H1 (cell line): ENCODE data around the gene SORBS1. TPM values are rescaled to one million over a fixed set of nuclear protein-coding genes. Genes with fewer than 3 reads are reported as not detected.
A peak's percentile ranks its signal among the peaks of the same experiment; 100 is the strongest.

Experiments used
- CTCF ChIA-PET: fragments of 300-600 bp; sonication (Branson Sonifier 250); formaldehyde crosslinking; loops from one replicate; lab custom pipeline; 2021; ENCODE audit not compliant: partially characterized antibody; lab: Charles Lee
- POLR2A ChIA-PET: fragments of 300-600 bp; sonication (Branson Sonifier 250); formaldehyde crosslinking; loops from one replicate; lab custom pipeline; 2021; ENCODE audit warnings: inconsistent platforms; ENCODE audit not compliant: partially characterized antibody; lab: Charles Lee
- DNase-seq, 2 experiments: peaks; one replicate each; pipeline versions ENCODE4 v3.0.0 to v3.0.0-alpha.2; 2010 to 2022; ENCODE audit warnings: low spot score in 2 of 2, low read depth in 1 of 2, mixed read lengths in 1 of 2
- FAIRE-seq: peaks from 2 replicates; lab custom pipeline; 2011; peaks lifted over from hg19 to GRCh38; lab: Jason Lieb, UNC
- H2AFZ ChIP-seq: 2 replicates; pipeline ENCODE4 v1.8.1; 2012; ENCODE audit warnings: low read length, inconsistent platforms
- H2AK5ac ChIP-seq: 2 replicates; pipeline ENCODE4 v1.6.1; 2013; ENCODE audit warnings: low read depth, low read length
- H2BK120ac ChIP-seq: replicated peaks from 2 replicates; pipeline ENCODE3; 2013; ENCODE audit warnings: low read depth, low read length, inconsistent platforms
- H2BK12ac ChIP-seq: 2 replicates; pipeline ENCODE4 v1.6.1; 2013; ENCODE audit warnings: low read depth, low read length
- H2BK15ac ChIP-seq: 2 replicates; pipeline ENCODE4 v1.6.1; 2013; ENCODE audit warnings: low read length
- H2BK20ac ChIP-seq: 2 replicates; pipeline ENCODE4 v1.6.1; 2013; ENCODE audit warnings: low read length
- H2BK5ac ChIP-seq: 2 replicates; pipeline ENCODE4 v1.6.1; 2013; ENCODE audit warnings: low read depth, low read length
- H3K14ac ChIP-seq: 2 replicates; pipeline ENCODE4 v1.6.1; 2013; ENCODE audit warnings: inconsistent platforms; ENCODE audit not compliant: insufficient read length
- H3K18ac ChIP-seq: 2 replicates; pipeline ENCODE4 v1.6.1; 2013; ENCODE audit warnings: low read length; ENCODE audit errors: extremely low read depth
- H3K23ac ChIP-seq: 2 replicates; pipeline ENCODE4 v1.6.1; 2013; ENCODE audit warnings: inconsistent platforms; ENCODE audit not compliant: insufficient read length
- H3K23me2 ChIP-seq: 2 replicates; pipeline ENCODE4 v1.6.1; 2013; ENCODE audit warnings: low read depth, low read length
- H3K27ac ChIP-seq: 2 replicates; pipeline ENCODE4 v1.6.1; 2011; ENCODE audit warnings: low read depth, low read length, inconsistent platforms
- H3K27me3 ChIP-seq, 4 experiments: replicated peaks in 1 of 4; 1 replicate in 1 of 4; 2 replicates in 3 of 4; pipeline versions ENCODE4 v1.6.1 to v1.8.1; 2011 to 2013; ENCODE audit warnings: low read length in 3 of 4, mild to moderate bottlenecking in 3 of 4, inconsistent platforms in 2 of 4, mixed read lengths in 2 of 4, moderate library complexity in 1 of 4; ENCODE audit not compliant: control insufficient read depth in 3 of 4, insufficient read depth in 3 of 4; ENCODE audit errors: extremely low read depth in 1 of 4
- H3K36me3 ChIP-seq, 4 experiments: 2 replicates each; pipeline versions ENCODE4 v1.6.1 to v1.8.1; 2011 to 2013; ENCODE audit warnings: mild to moderate bottlenecking in 4 of 4, low read length in 3 of 4, moderate library complexity in 2 of 4, control low read depth in 1 of 4, inconsistent platforms in 1 of 4; ENCODE audit not compliant: insufficient read depth in 4 of 4, control insufficient read depth in 2 of 4
- H3K4ac ChIP-seq: replicated peaks from 2 replicates; pipeline ENCODE3; 2013; ENCODE audit warnings: low read length, low read depth, mixed read lengths, inconsistent platforms; ENCODE audit not compliant: insufficient read length
- H3K4me1 ChIP-seq, 4 experiments: replicated peaks in 1 of 4; 1 replicate in 1 of 4; 2 replicates in 3 of 4; pipeline versions ENCODE4 v1.6.1 to v1.8.1; 2011 to 2013; ENCODE audit warnings: low read length in 3 of 4, inconsistent platforms in 2 of 4, mixed read lengths in 1 of 4; ENCODE audit not compliant: insufficient read depth in 4 of 4, control insufficient read depth in 3 of 4
- H3K4me2 ChIP-seq, 2 experiments: 2 replicates each; pipeline versions ENCODE4 v1.6.1 to v1.8.1; 2011 to 2013; ENCODE audit warnings: low read depth in 2 of 2, low read length in 2 of 2, control low read depth in 1 of 2, inconsistent platforms in 1 of 2, mild to moderate bottlenecking in 1 of 2; ENCODE audit not compliant: insufficient read depth in 1 of 2
- H3K4me3 ChIP-seq, 4 experiments: fragments of 200-600, 300-600 bp in 1 of 4; sonication (generic), shearing (Covaris generic), sonication (Bioruptor Twin) in 1 of 4; 2 replicates each; pipeline versions ENCODE4 v1.5.1 to v1.8.1; 2011 to 2016; ENCODE audit warnings: low read length in 4 of 4, low read depth in 3 of 4, control low read depth in 2 of 4, inconsistent platforms in 2 of 4, mild to moderate bottlenecking in 2 of 4, mixed read lengths in 1 of 4, moderate library complexity in 1 of 4; ENCODE audit not compliant: insufficient read depth in 2 of 4; ENCODE audit errors: extremely low read depth in 1 of 4
- H3K56ac ChIP-seq: replicated peaks from 2 replicates; pipeline ENCODE3; 2013; ENCODE audit warnings: low read depth, mild to moderate bottlenecking, mixed read lengths, low read length, inconsistent platforms; ENCODE audit not compliant: insufficient read length
- H3K79me1 ChIP-seq: 2 replicates; pipeline ENCODE4 v1.6.1; 2013; ENCODE audit warnings: low read depth, low read length, control low read depth
- H3K79me2 ChIP-seq, 2 experiments: 2 replicates each; pipeline versions ENCODE4 v1.6.1 to v1.8.1; 2012 to 2013; ENCODE audit warnings: low read length in 2 of 2, mild to moderate bottlenecking in 2 of 2, inconsistent platforms in 1 of 2; ENCODE audit not compliant: insufficient read depth in 2 of 2, control insufficient read depth in 1 of 2
- H3K9ac ChIP-seq, 4 experiments: replicated peaks in 1 of 4; 1 replicate in 1 of 4; 2 replicates in 3 of 4; pipeline versions ENCODE4 v1.6.1 to v1.8.1; 2011 to 2013; ENCODE audit warnings: low read depth in 3 of 4, low read length in 3 of 4, control low read depth in 2 of 4, mild to moderate bottlenecking in 2 of 4, moderate library complexity in 2 of 4, inconsistent platforms in 1 of 4; ENCODE audit errors: extremely low read depth in 1 of 4
- H3K9me3 ChIP-seq, 2 experiments: 2 replicates each; pipeline versions ENCODE4 v1.6.1 to v1.8.1; 2012 to 2013; ENCODE audit warnings: mild to moderate bottlenecking in 2 of 2, moderate library complexity in 2 of 2, control low read depth in 1 of 2, inconsistent platforms in 1 of 2, low read depth in 1 of 2, low read length in 1 of 2, mixed read lengths in 1 of 2; ENCODE audit not compliant: insufficient read depth in 2 of 2
- H4K20me1 ChIP-seq, 2 experiments: replicated peaks in 1 of 2; 2 replicates each; pipeline versions ENCODE3 to v1.8.1; 2011 to 2013; ENCODE audit warnings: inconsistent platforms in 2 of 2, low read length in 2 of 2, mild to moderate bottlenecking in 1 of 2; ENCODE audit not compliant: insufficient read depth in 2 of 2, control insufficient read depth in 1 of 2
- H4K5ac ChIP-seq: 2 replicates; pipeline ENCODE4 v1.6.1; 2013; ENCODE audit warnings: low read length, low read depth, mixed read lengths, inconsistent platforms; ENCODE audit not compliant: insufficient read length
- H4K8ac ChIP-seq: 2 replicates; pipeline ENCODE4 v1.8.0; 2013; ENCODE audit warnings: mild to moderate bottlenecking, moderate library complexity, low read length, inconsistent platforms; ENCODE audit not compliant: insufficient read depth; ENCODE audit errors: extremely low read depth
- H4K91ac ChIP-seq: replicated peaks from 2 replicates; pipeline ENCODE3; 2013; ENCODE audit warnings: low read length, mixed read lengths, inconsistent platforms; ENCODE audit not compliant: insufficient read length
- ASH2L ChIP-seq: fragments of 200-600, 300-600 bp; sonication (generic); IDR thresholded peaks from one replicate; pipeline ENCODE4 v1.7.1; 2017; ENCODE audit warnings: low read length
- CBX8 ChIP-seq: fragments of 300-800, 300-1000 bp; sonication (generic); IDR thresholded peaks from 2 replicates; pipeline ENCODE4 v1.7.1; 2016; ENCODE audit warnings: low read depth, low read length, borderline replicate concordance
- CTCF ChIP-seq, 3 experiments: IDR thresholded peaks; 1 replicate in 2 of 3; 2 replicates in 1 of 3; pipeline versions ENCODE4 v1.5.1 to v1.6.1; 2011; ENCODE audit warnings: low read length in 3 of 3, mild to moderate bottlenecking in 3 of 3, inconsistent platforms in 2 of 3, low read depth in 1 of 3, moderate library complexity in 1 of 3; ENCODE audit not compliant: insufficient read depth in 1 of 3; ENCODE audit errors: control extremely low read depth in 1 of 3
- KDM1A ChIP-seq: fragments of 200-600, 300-600 bp; sonication (generic); IDR thresholded peaks from 2 replicates; pipeline ENCODE4 v1.7.1; 2016; ENCODE audit warnings: mild to moderate bottlenecking, low read length, borderline replicate concordance
- KDM4A ChIP-seq: IDR thresholded peaks from one replicate; pipeline ENCODE4 v1.7.1; 2012; ENCODE audit warnings: low read depth, mild to moderate bottlenecking, moderate library complexity, low read length, inconsistent platforms; ENCODE audit not compliant: severe bottlenecking
- MAFK ChIP-seq: IDR thresholded peaks from 2 replicates; pipeline ENCODE4 v1.6.1; 2012; ENCODE audit warnings: low read depth, mild to moderate bottlenecking, improper control_type of control experiment, low read length
- RAD21 ChIP-seq, 2 experiments: IDR thresholded peaks in 1 of 2; conservative IDR thresholded peaks in 1 of 2; 2 replicates each; pipeline ENCODE4 v1.6.1; 2011; ENCODE audit warnings: low read depth in 2 of 2, low read length in 2 of 2, improper control_type of control experiment in 1 of 2, inconsistent platforms in 1 of 2, mild to moderate bottlenecking in 1 of 2, moderate library complexity in 1 of 2
- SIN3A ChIP-seq, 2 experiments: IDR thresholded peaks in 1 of 2; conservative IDR thresholded peaks in 1 of 2; 2 replicates each; pipeline ENCODE4 v1.6.1; 2011 to 2012; ENCODE audit warnings: low read length in 2 of 2, improper control_type of control experiment in 1 of 2, low read depth in 1 of 2, mild to moderate bottlenecking in 1 of 2
- WGBS, 2 experiments: shearing (Covaris generic) in 1 of 2; methylation state at CpG; one replicate each; pipeline versions ENCODE4 v1.1.6 to v1.1.7; 2013 to 2015; ENCODE audit warnings: low lambda C conversion rate in 2 of 2, mixed read lengths in 2 of 2, inconsistent platforms in 1 of 2, low coverage in 1 of 2, missing lambda C conversion rate in 1 of 2; ENCODE audit not compliant: insufficient replicate concordance in 2 of 2, insufficient coverage in 1 of 2, insufficient read length in 1 of 2; ENCODE audit errors: extremely low coverage in 1 of 2, missing lambda C conversion rate in 1 of 2; 5-methylcytosine and 5-hydroxymethylcytosine counted together
- polyA plus RNA-seq, 7 experiments: library from polyadenylated mRNA; depleted of rRNA in 3 of 7; stranded (reverse) in 5 of 7; unstranded in 2 of 7; fragments of >200 nt in 5 of 7; fragments of 200-250 nt in 2 of 7; gene quantifications; 1 replicate in 5 of 7; 2 replicates in 1 of 7; 4 replicates in 1 of 7; pipeline versions ENCODE4 v1.2.1 to v1.2.3, GENCODE V29; 2011 to 2013; ENCODE audit warnings: missing spikeins in 2 of 7, mixed read lengths in 2 of 7
- total RNA-seq: library from RNA; stranded (reverse); fragmentation: NEBNext Ultra II Directional; extraction: Animal tissue kit (Norgen Biotek cat#: 25700); gene quantifications from 2 replicates; pipeline ENCODE4 v1.2.1, GENCODE V29; 2021

SORBS1 gene
- total and polyA plus RNA-seq, 2 of the 8 experiments (the other 6 are each of a cell fraction or from before 2014, with no cell fraction given): 16.0 to 35.0 TPM

GRCh38 chr10:95456516-95456915 lies 104.7 kb downstream of the SORBS1 start:
- no peak for DNase-seq
- no peaks in the 10 kb centered on the region for H4K20me1 ChIP-seq
- H3K23ac ChIP-seq: no peak overlapping the region
- H2BK5ac ChIP-seq: no peak overlapping the region
- H2BK120ac ChIP-seq: no peak overlapping the region
- no peak overlapping the region for H3K27ac ChIP-seq
- no peak overlapping the region for H3K14ac ChIP-seq
- H3K56ac ChIP-seq: no peak overlapping the region
- no peak overlapping the region for H3K4me2 ChIP-seq
- H3K79me1 ChIP-seq: no peaks in the 10 kb centered on the region
- H3K23me2 ChIP-seq: no peaks in the 10 kb centered on the region
- TF ChIP-seq RAD21 (IDR thresholded peaks at IDR 0.05 in 1 of 2, conservative IDR thresholded peaks at IDR 0.05 in 1 of 2; ENCODE audit: low read depth in 2 of 2, low read length in 2 of 2): peak; percentile 11 to 33; a peak in 2 of 4 replicates
- no peak for TF ChIP-seq ASH2L
- no peak for TF ChIP-seq KDM4A
- no peak for TF ChIP-seq CBX8
- no peak for TF ChIP-seq MAFK
- TF ChIP-seq SIN3A (conservative IDR thresholded peaks at IDR 0.05 in 1 of 2, IDR thresholded peaks at IDR 0.05 in 1 of 2; ENCODE audit: low read depth in 1 of 2, low read length in 2 of 2): no peak
- TF ChIP-seq KDM1A: no peak
- peak in 2 of 3 experiments; percentile 9 to 16; a peak in 1 of 4 replicates for TF ChIP-seq CTCF (IDR thresholded peaks at IDR 0.05; ENCODE audit: control extremely low read depth in 1 of 3, insufficient read depth in 1 of 3, low read depth in 1 of 3, low read length in 3 of 3)
- TF ChIP-seq, all 59 proteins: peak for 2
- Histone ChIP-seq H3K9me3 (no peaks in the 10 kb centered on the region), H3K36me3 (no peaks in the 10 kb centered on the region), H3K4me1 (peaks cover 0 to 12% (median 9%) of the 10 kb centered on the region in 4 experiments; a peak in 4 of 7 replicates), H2AFZ (no peak overlapping the region), H4K91ac (no peak overlapping the region), H2BK20ac (no peak overlapping the region), H3K79me2 (no peaks in the 10 kb centered on the region), H2BK12ac (no peak overlapping the region), H3K27me3 (no peaks in the 10 kb centered on the region), H3K9ac (no peak overlapping the region), H3K18ac (no peak overlapping the region), H2AK5ac (no peak overlapping the region), H3K4me3 (no peak overlapping the region), H3K4ac (no peak overlapping the region), H2BK15ac (no peak overlapping the region), H4K8ac (no peak overlapping the region), H4K5ac (no peak overlapping the region)
- WGBS, 2 experiments: 75% methylated on average over 2 of the region's 2 CpGs; no CpG with 5 or more reads in 1 of the 2 experiments
- POLR2A ChIA-PET: no interaction called here
- CTCF ChIA-PET: interaction anchor here (0.7 to 20.8 kb wide), 8 partner anchors 11 to 147 kb away, joined by 3 to 284 read pairs (median 4); no protein-coding TSS in a partner anchor
- no peak for FAIRE-seq
